Activated CD8-positive, alpha-beta memory T cell treated with anti-CD3 and anti-CD28 coated beads, Interleukin-2, amount 50 U/mL, for 1 hour (primary cell): Measurements from ENCODE around the gene DNAJC3.
"Not testable (repeated sequence)": the region's sequence is repeated elsewhere in the genome, so short reads cannot be mapped to it uniquely, and the experiment has no call there.

Source experiments
- DNase-seq: peaks from one replicate; pipeline ENCODE4 v3.0.0-alpha.2; 2020; ENCODE audit errors: extremely low read depth

The DNAJC3 gene

DNA sequence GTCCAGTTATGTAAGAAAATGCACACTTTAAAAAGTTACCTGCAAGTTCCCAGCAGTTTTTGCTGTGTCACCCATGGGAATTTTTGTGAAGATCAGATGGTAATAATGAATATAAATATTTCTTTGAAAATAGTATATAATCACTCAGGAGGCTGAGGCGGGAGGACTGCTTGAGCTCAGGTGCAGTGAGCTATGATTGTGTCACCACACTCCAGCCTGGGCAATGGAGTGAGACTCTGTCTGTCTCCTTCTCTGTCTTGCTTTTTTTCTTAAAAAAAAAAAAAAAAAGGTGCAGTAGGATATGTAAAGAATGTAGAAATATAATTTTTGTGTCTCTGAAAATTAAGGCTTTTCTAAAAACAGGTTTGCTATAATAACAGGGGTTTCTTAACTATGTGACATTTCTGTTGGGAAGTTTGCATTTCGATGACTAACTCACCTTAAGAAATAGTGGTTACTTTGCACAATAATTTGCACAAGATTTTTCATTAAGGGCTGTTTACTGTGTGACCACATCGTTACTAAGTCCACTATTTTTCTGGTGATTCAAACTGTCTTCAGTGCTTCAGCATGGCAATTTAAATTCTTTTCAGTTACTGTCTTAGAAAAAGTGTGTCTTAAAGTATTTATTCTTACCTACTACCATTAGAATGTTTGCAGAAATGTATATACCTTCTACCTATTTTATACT lies 37.3 kb downstream of the DNAJC3 start:
- DNase-seq: no peak

DNA sequence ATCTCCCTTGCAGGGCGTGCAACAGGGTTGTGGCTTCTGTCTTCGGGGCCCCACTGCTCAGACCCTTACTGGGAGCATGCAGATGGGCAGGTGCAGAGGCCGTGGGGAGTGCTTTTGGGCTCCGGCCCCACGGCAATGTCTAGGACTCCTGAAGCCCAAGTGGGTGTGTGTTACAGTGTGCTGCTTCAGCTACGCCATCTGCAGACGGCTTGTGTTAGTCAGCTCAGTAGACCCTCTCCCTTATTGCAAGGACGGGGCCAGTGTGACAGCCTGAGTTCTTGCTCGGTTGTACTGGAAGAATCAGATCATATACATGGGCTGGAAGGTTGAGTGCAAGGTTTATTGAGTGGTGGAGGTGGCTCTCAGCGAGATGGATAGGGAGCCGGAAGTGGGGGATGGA lies 39.3 kb downstream of the DNAJC3 start:
- no peak for DNase-seq

DNA sequence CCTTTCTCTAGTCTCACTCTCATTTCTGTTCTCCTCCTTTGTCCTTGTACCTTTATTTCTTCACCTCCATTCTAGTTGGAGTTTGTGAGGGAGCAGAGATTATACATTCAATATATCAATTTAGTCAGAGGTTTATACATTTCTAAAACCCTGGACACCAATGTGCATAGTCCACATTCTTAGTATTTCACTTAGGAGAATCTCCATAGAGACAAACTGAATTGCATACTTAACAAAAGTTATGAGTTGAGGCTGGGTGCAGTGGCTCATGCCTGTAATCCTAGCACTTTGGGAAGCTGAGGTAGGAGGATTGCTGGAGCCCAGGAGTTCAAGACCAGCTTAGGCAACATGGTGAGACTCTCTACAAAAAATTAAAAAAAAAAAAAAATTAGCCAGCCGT lies 45.3 kb downstream of the DNAJC3 start:
- DNase-seq: no peak

DNA sequence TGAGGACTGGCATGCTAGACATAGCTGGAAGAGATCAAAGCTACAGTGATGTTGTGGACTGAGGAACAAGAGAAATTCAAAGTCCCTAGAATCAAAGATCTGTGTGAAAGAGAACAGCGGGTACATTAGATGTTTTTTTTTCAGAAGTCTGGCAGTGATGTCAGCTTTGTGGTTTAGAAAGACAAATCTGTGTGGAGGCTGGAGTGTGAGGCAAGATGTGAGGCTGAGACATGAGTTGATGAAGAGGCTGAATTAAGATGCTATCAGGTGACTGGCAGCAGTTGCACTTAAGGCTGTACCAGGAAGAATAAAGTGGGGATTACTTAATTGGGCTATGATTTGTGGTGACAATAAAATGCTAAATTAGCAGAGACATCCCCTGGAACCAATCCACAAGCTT lies 46.5 kb downstream of the DNAJC3 start:
- DNase-seq: no peak

DNA sequence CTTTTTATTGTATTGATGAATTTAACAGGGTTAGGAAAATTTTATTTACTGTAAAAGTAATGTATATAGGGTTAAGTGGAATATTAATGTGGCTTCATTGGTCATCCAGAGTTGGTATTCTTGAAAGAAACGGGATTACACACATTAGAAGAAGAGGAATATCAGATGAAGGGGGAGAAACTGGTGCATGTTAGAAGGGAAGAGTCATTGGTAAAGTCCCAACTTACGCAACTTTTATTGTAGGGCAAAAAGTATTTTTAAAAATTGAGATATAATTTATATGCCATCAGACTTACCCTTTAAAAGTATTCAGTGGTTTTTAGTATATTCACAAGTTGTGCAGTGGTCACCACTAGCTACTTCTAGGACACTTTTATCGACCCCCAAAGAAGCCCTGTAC lies 47.3 kb downstream of the DNAJC3 start:
- no peak for DNase-seq

DNA sequence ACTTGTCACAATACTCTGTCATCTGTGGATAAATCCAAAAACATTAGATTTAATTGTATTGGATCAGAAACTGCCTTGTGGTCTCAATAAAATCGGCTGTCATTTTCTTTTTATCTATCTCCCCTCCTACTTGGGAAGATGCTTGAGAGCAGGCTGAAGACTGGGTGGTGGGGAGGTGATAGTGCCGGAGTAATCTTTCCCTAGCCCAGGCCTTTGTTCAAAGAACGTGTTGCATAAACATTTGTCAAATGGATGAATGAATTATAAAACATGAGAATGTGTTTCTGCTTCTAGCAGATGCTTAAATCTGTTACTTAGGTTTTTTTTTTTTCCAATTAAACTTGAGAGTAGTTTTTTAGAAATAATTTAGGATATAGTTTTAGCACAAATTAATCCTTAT lies 49.9 kb downstream of the DNAJC3 start:
- no peak for DNase-seq

DNA sequence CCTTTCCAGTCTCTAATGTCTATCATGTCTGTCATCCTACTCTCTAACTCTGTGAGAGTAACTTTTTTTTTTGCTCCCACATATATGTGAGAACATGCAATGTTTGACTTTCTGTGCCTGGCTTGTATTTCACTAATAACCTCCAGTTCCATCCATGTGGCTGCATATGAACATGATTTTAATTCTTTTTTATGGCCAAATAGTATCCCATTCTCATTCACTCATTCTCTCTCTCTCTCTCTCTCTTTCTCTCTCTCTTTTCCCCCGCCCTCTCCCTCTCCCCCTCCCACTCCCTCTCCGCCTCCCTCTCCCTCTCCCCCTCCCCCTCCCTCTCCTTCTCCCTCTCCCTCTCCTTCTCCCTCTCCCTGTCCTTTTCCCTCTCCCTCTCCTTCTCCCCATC lies 52.0 kb downstream of the DNAJC3 start:
- no peak for DNase-seq

DNA sequence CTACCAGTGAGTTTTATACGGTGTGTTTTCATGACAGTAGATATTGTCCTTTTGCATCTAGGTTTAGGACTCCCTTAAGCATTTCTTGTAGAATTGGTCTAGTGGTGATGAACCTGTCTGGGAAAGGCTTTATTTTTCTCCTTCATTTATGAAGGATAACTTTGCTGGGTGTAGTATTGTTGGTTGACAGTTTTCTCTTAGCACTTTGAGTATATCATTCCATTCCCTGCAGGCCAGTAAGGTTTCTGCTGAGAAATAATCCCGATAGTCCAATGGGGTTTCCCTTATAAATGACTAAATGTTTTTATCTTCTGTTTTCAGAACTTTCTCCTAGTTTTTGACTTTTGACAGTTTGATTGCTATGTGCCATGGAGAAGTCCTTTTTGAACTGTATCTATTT lies 57.2 kb downstream of the DNAJC3 start:
- DNase-seq: no peak

DNA sequence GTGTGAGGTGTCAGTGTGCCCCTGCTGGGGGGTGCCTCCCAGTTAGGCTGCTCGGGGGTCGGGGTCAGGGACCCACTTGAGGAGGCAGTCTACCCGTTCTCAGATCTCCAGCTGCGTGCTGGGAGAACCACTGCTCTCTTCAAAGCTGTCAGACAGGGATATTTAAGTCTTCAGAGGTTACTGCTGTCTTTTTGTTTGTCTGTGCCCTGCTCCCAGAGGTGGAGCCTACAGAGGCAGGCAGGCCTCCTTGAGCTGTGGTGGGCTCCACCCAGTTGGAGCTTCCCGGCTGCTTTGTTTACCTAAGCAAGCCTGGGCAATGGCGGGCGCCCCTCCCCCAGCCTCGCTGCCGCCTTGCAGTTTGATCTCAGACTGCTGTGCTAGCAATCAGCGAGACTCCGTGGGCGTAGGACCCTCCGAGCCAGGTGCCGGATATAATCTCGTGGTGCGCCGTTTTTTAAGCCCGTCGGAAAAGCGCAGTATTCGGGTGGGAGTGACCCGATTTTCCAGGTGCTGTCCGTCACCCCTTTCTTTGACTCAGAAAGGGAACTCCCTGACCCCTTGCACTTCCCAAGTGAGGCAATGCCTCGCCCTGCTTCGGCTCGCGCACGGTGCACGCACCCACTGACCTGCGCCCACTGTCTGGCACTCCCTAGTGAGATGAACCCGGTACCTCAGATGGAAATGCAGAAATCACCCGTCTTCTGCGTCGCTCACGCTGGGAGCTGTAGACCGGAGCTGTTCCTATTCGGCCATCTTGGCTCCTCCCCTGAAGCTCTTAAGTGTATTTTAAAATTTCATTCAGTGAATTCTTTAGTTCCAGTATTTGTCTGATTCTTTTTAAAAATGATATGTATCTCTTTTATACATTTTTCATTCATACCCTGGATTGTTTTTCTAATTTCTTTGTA lies 63.4 kb downstream of the DNAJC3 start:
- DNase-seq: not testable (repeated sequence)

DNA sequence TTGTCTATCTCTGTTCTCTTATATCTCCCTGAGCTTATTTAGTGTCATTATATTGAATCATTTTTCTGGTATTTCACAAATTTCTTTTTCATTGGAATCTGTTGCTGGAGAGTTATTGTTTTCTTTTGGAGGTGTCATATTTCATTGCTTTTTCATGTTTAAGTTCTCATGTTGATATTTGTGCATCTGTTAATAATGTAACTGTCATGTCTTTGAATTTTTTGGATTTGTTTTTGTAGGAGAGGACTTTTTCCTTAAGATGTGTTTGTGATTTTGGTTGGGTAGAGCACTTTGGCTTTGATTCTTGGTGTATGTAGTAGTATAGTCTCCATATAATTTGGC lies 64.0 kb downstream of the DNAJC3 start:
- DNase-seq: no peak

DNA sequence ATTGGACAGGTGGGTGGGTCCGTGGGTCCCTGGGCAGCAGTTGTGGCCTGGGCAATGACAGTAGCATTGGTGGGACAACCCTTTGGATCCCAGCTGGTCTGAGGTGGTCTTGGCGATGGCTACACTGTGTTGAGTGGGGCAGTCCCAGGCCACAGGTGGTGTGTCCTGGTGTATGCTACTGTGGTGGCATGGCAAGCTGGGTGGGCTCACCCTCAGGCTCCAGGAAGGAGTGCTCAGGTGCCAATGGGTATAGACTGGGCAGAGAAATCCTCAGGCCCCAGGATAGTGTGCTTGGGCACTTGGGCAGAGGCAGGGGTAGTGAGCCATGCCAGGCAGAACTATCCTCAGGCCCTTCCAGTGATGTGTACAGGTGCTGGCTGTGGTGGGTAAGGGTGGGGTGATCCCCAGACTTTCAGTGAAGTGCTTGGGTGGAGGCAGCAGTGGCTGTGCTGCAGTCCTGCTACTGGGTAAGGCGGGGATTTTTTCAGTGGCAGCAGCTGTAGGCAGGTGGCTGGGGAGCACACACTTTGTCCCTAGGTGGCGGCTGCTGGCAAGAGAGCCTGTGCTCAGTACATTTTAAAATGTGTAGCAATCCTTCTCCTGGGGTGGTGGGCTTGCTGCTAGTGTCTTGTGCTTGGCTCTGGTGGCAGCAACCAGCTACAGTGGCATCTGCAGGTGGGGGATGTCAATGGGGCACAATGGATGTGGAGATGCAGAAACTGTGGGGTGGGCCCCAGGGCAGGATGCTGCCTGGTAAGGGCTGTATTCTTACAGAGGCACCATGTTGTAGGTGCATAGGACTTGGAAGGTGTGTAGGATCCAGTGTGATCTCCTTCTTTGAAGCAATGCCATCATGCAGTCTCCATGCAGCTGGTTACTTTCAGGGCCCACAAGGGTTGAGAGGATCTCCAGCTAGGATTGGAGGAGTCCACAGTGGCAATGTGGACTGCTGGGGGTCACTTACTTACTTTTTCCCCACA lies 64.9 kb downstream of the DNAJC3 start:
- no peak for DNase-seq

DNA sequence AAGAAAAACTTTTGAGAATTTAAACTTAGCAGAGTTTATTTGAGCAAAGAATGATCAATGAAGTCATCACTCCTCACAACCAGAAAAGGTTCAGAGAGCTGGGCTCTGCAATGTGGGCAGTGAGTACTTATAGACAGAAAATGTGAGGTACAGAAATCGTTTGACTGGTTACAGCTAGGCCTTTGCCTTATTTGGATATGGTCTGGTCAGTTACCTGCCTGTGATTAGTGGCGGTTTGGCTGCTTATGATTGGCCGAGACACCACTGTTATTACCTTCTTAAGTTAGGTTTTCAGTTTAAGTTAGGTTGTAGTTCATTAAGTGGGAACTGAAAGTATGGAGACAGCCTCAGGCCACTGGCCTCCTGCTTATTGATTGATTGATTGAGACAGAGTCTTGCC lies 66.3 kb downstream of the DNAJC3 start:
- no peak for DNase-seq

DNA sequence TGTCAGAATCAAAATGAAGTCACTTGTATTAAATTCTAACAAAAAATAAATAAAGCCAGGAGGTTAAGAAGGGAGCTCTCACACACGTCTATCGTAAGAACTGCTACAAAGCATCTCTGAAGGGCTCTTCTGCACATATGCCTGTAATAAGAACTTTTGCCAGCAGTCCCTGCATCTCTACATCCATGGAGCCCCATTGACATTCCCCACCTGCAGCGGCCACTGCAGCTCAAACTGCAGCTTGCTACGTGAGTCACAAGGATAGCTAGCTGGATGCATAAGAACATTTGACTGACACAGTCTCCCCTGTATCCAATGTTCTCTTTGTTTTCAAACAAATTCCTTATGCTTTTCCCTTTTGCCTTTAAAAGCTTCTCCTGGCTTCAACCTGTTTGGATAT lies 68.3 kb downstream of the DNAJC3 start:
- no peak for DNase-seq

DNA sequence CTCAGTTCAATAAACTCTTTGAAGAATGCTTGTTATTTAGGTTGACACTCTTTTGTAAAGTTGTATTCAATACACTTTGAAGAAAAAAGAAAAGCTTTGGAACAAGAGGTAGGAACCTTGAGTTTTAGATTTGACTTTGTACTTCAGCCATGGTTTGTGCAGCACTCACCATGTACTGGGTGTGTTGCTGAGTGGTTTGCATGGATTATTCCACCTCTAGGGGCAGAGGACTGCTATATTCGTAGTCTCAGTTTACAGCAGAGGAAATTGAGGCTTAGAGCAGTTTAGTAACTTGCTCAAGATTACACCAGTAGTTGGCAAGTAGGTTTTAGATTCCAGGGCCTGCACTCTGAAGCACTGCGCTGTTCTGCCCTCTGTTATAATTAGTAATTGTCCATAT lies 68.8 kb downstream of the DNAJC3 start:
- no peak for DNase-seq

DNA sequence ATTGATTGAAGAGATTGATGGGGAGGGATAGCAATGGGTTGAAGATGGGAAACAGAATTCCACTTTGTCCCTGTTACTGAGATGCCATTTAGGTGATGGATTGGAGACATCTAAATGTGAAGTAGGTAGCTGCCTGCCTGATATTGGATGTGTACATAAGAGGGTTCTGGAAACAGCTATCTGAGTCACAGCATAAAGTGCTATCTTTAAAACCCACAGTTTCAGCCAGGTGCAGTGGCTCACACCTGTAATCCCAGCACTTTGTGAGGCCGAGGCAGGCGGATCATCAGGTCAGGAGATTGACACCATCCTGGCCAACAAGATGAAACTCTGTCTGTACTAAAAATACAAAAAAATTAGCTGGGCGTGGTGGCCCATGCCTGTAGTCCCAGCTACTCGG lies 72.6 kb downstream of the DNAJC3 start:
- no peak for DNase-seq

DNA sequence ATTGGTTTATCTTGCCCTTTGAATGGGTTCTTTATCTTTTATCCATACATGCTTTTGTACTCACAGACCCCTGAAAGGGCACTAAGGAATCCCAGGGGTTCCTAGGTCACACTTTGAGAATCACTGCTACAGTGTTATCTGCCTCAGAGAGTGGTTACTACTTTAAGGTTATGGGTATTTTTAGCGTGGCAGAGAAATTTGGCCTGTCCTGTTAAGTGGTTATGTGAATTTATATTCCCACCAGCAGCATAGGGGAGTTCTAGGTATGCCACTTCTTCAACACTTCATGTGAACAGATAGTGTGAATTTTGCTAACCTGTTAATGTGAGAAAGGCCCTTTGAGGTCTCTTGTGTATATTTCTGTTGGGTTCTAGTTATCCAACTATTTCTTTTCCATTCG lies 75.7 kb downstream of the DNAJC3 start:
- DNase-seq: no peak

DNA sequence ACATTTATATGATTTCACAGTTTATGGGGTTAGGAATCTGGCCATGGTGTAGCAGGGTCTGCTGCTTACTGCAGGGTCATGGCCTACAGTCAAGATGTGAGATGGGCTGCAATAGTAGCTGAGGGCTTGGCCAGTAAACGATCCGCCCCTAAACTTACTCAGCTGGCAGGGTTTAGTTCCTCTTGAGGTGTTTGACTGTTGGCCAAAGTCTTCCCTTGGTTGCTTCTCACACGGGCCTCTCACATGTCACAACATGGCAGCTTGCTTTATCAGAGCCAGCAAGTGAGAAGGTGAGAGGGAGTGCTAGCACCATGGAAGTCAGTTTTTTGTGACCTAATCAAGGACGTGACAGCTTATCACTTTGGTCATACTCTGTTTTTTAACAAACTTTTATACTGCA lies 77.1 kb downstream of the DNAJC3 start:
- DNase-seq: no peak

DNA sequence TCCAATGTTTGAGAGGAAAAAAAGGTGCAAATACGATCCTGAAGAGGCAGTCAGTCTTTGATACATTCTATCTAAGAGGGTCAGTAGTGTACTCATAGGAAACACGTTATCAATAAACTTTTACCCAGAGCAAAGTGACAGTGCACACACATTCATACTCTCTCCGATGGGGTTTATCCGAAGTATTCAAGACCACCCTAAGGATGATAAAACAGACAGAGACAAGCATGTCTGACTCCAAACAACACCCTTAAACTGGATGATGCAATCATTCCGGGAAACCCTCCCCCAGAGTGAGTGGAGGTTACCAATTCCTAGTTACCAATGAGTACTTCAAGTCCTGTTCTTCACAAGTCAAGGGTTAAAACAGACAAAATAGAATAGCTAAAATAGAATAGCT lies 79.1 kb downstream of the DNAJC3 start:
- no peak for DNase-seq

DNA sequence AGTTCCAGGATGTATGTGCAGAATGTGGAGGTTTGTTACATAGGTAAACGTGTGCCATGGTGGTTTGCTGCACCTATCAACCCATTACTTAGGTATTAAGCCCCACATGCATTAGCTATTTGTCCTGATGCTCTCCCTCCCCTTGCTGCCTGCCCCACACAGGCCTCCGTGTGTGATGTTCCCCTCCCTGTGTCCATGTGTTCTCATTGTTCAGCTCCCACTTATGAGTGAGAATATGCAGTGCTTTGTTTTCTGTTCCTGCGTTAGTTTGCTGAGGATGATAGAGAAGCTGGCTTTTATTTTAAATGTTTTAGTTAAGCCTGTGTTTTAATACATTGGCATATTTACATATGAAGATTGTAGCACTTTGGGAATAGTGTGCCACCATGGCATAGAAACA lies 85.7 kb downstream of the DNAJC3 start:
- not testable (repeated sequence) for DNase-seq

DNA sequence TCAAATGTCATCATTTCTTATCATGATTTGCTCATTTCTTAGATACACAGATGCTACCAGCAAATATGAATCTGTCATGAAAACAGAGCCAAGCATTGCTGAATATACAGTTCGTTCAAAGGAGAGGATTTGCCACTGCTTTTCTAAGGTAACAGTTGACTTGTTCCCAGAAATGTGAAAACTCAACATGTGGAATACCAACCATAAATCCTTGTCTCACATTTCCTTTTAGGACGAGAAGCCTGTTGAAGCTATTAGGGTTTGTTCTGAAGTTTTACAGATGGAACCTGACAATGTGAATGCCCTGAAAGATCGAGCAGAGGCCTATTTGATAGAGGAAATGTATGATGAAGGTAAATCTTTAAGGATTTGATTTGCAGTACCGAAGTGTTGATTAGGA lies 86.7 kb downstream of the DNAJC3 start:
- no peak for DNase-seq

DNA sequence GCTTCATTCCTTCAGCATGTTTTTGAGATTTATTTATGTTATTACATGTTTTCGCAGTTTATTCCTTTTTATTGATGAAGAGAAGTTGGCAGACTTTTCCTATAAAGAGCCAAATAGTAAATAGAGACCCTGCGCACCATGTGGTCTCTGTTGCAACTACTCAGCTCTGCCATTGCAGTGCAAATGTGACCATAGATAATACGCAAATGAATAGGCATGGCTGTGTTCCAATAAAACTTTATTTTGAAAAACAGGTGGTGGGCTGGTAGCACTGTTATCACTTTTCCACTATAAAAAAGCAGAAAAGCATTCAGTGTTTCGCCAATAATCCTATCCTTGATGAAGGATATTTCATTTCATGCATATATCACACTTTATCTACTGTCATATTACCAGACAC lies 95.0 kb downstream of the DNAJC3 start:
- no peak for DNase-seq

DNA sequence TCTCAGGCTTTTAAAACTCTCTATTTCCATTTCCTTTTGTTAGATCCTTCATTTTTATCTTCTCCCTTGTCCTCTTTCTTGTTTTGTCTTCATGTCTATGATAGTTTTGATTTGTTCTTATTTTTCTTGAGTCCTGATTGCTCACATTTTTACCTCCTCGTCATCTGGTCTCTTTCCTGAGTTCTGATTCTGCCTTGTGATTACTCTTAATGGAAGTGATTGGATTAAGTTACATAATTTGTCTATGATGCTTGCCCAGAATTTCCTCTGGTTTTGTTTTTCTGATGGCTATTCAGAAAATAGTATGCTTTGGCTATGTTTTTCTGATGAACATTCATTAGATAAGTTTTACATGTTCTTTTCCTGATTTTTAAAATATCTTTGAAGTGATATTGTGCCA lies 102.6 kb downstream of the DNAJC3 start:
- no peak for DNase-seq
